NCI-H2107 (cell line): ENCODE results near the gene LTBP1.

Source experiments
- DNase-seq: peaks from one replicate; lab custom pipeline; 2025; lab: John Stamatoyannopoulos, UW

LTBP1 gene

DNA sequence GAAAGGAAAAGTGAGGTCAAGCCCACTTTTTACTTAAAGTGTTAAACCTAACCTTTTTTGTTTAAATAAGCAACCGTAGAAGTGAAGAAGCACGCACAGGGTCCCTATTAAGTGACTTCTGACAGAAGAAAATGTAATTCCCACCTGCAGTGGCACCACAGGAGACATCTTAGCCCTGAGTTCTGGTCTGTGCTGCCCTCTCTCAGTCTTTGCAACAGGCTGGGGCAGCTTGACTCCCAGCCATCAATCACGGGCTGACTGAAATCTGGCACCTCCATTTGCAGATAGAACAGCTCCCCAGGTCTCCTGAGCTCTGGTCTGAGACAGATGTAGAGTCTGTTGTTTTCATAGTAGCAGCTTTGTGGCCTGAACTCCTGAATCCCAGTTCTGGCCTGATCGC lies 170.0 kb downstream of the LTBP1 start:
- DNase-seq: no peak

DNA sequence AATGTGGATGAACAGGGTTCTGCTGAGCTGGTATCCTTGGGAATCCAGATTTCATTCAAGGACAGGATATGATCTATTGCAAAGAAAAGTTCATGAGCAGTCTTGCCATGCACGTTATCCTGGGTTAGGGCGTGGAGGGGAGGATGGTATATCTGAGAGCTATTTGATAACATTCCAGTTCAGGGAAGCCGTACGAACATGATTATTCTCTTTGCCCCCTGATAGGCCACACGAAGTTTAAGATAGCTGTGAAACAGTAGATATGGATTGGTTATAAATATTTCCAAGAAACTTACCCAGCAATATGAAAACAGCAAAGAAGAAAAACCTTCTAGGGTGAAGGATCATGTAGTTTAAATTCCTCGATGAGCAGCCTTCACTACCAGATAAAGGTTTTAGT lies 171.9 kb downstream of the LTBP1 start:
- DNase-seq: no peak

DNA sequence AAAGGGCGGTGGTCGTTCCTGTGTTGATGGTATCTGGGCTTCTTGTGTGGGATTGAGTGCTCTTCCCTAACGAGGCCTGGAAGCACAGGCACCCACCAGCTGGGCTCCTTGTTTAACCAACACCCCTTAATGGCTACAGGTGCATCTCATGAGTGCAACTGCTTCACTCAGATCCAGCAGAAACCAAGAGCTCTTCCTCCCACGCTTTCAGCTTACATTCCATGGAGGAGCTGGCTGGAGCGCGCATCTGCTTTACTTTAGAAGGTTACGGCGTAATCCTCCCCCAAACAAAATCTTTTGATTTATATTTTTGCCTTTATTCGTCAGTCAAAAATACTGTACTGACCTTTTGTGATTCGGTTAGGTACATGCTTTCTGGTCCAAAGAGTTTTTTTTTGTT lies 174.7 kb downstream of the LTBP1 start:
- no peak for DNase-seq

- DNase-seq: no peak
Observed at GRCh38 chr2:33121925-33122324, 175.2 kb downstream of the LTBP1 start.

- DNase-seq: no peak
Observed at GRCh38 chr2:33122726-33123125, 176.0 kb downstream of the LTBP1 start.

DNA sequence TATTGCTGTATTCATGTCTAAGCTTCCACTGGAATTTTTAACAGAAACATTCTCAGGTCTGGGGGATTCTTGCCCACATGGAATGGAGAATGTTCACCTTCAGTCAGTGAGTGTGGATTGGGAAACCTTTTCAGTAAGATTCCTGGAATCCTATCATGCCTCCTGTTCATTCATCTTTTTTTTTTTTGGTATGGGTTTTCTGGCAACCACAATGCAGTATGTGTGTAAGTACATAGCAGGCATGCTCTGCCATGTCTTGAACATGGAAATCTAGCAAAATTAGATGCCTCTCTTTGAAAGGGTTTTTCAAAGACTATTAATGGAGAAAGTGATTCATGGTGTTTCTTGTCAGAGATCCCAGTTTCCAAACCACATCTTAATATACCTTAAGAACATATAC lies 176.5 kb downstream of the LTBP1 start:
- DNase-seq: no peak

DNA sequence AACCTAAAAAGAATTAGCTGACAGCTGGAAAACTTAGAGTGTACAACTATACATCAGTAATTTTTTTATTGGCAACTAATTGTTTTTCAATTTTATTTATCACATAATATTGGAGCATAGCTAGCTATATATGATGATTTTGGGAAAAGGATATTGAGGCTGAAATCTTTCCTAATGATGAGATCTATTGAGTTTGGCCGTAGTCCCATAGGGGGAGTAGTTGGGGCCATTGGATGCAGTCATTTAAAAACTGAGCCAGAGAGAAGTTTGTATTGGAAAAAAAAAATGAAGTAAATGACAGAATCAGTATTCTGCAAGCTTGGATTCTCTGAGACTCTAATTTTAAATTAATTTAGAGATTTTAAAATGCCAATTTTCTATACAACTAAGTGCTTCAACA lies 179.8 kb downstream of the LTBP1 start:
- DNase-seq: no peak

DNA sequence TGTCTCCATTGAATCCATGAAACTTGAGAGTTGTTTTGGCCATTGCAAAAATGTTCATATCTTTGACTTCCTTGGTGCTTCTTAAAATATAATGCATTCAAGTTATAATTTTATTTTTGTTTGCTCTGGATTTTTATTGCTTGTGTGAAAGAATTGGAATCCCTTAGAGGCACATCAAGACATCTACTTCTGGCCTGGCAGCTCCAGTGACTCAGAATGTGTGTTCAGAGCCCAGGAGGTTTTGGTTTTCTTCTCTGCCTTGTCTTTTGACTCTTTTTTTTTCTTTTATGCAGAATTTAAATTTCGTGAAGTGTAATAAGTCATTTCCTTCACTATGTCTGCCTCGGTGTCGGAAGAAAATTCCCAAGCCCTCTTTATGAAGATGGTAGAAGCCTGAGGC lies 180.2 kb downstream of the LTBP1 start:
- DNase-seq: no peak

- no peak for DNase-seq
Observed at GRCh38 chr2:33129263-33130053, 182.7 kb downstream of the LTBP1 start.

DNA sequence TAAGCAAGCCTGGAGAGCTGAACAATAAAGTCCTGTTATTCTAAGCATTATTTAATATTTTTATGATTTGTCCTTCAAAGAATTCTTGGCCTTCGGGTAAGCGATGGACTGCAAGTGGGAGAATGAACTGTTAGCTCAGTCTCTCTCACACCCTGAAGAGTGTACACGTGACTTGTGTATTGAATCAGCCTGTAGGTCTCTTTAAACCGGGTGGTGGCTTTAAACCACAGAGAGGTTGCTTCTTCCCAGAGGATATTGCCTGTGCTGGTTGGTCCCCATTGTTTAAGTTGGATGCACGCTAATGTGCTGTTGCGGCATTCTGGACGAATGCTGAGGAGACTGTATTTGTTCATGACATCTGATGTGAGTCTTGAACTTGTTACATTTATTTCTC lies 183.3 kb downstream of the LTBP1 start:
- no peak for DNase-seq

GRCh38 chr2:33130544-33130943 lies 183.8 kb downstream of the LTBP1 start:
- DNase-seq: no peak

DNA sequence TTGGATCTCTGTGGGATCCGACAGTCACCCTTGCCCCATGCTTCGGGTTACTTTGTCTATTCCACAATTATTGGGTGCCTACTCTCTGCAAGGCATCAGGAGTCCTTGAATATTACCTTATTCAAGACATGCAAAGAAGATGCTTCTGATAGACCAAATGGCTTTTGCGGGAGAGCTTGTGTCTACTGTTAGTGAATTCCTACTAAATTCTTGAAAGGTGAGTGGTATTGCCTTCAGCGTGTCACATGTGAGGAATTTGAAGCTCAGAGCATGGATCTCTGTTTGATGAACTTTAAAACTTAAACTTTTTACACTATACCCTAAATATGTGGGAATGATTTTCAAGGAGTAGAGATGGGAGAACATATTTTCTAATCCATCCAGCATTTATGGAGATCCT lies 184.4 kb downstream of the LTBP1 start:
- no peak for DNase-seq

- DNase-seq: no peak
Observed at GRCh38 chr2:33131749-33132148, 185.0 kb downstream of the LTBP1 start.

GRCh38 chr2:33133454-33133952 lies 186.8 kb downstream of the LTBP1 start:
- no peak for DNase-seq

DNA sequence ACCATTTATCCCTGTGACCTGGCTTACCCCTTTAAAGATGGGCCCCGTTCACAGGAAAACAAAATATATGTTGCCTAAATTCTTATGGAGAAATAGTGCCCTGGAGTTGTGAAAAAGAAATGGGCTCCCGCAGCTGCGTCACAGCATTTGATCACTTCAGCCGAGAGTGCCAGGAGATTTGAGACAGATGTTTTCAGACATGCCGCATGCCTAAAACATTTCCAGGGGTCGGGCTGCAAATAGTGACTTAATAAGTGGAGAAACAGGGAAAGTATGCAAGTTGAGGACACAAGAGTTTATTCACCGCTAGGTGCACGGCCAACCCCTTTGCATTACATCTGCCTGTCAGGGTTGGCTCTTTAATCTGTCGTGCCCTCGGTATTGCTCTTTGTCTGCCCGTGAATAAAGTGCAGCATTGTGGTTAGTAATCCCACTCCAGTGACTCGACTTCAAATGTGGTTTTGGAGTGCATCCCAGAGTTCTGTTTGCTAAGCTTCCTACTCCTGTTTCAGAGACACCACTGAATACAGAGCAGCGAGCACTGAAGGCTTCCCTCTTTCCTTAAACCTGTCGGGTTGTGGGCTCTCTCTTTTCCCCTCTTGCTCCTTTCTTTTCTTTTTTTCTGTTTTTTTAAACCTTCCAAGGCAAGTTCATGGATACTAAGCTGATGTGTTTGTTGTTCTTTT lies 187.5 kb downstream of the LTBP1 start:
- peak; percentile 90 for DNase-seq

DNA sequence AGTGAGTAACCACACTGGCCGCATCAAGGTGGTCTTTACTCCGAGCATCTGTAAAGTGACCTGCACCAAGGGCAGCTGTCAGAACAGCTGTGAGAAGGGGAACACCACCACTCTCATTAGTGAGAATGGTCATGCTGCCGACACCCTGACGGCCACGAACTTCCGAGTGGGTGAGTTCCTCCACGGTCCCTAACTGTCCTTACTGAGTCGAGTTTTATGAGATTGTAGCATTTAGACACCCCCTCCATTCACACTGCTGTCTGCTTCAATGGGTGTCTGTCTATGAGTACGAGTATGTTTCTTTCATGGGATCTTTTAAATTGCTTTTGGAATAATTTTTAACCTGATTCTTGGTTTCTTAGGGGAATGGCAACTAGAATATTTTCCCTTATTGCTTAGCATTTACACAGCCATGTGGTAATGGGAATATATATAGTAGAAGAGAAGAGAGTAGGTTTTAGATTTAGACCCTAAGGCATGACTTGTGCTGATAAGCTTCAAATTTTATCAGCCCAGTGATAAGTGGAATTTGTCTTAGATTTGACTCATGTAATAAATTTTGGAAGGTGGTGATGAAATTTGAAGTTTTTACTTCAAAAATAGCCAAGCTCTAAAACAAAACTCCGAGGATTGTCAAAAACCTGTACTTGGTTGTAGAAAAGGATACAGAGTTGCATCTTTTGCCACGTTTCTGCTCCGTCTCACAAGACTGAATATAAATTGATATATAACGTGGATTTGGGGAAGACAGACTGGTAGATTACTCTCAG lies 188.2 kb downstream of the LTBP1 start:
- DNase-seq: no peak

DNA sequence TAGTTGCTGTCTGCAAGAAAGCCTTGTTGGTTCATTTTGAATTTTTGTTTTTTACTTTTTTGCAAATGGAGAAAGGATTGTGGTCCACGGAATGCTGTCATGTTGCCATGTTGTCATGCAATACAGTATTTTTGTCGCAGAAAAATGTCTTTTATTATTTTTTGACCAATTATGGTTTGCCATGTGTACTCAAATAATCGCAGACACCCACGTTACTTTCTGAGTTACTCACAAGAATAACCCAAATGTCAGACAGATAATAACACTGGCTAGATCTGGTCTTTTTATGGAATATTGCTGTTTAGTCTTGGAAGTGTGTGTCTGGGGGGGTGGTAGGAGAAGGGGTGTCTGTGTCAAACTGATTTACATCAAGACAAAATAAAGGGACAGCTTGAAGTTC lies 188.9 kb downstream of the LTBP1 start:
- no peak for DNase-seq

GRCh38 chr2:33136056-33136455 lies 189.3 kb downstream of the LTBP1 start:
- DNase-seq: no peak

GRCh38 chr2:33136566-33136965 lies 189.8 kb downstream of the LTBP1 start:
- no peak for DNase-seq

- DNase-seq: no peak
Observed at GRCh38 chr2:33137331-33137730, 190.6 kb downstream of the LTBP1 start.

DNA sequence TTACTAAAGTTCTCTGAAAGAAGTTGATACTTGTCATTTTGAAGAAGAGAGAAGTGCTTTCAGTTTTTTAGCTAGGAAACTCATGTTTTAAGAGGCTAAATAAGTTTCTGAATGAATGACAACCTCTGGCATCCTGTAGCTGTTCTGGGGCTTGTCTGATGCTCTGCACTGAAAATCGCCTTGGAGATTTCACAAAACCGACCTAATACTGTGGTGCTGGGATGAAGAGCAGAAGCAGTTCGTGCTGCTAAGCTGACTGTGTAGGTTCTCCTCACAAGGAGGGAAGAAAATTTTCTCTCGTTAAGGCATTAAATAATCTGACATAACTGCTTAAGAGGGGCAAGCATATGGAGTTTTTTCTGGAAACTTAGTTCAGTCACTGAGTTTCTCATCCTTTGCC lies 193.2 kb downstream of the LTBP1 start:
- no peak for DNase-seq

DNA sequence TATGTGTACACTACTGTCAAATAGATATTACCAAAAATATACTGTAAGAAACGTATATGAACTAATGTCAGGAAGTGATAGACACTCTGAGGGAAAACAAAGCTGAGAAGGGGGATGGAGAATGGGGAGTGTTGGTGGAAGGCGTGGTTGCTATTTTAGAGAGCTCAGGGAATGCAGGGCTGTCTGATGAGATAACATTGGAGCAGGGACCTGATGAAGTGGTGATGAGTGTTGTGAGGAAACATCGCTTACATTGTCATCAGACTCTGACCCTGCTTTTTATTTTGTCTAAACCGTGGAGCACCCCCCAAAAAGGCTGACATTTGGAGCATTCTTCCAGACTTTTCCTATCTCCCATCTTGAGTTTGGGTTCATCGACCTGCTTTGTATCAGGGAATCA lies 194.7 kb downstream of the LTBP1 start:
- DNase-seq: no peak

DNA sequence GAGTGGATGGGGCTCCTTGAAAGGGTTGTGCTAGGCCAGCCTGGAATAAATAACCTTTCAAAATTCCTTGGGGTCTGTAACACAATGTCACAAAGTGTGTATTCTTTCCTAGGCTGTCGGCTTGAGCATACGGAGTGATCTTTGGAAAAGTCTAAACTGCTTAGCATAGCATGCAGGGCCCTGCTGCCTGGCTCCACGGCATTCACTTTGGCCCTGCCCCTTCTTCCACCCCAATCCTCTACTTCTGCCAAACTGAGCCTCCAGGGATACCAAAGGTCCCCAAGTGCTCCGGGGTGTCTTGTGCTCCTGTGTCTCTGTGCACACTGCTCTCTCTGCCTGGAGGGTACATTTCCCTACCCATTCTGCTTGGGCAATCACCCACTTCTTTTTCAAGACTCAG lies 196.1 kb downstream of the LTBP1 start:
- DNase-seq: no peak
